Measurements from ENCODE around the gene SNCA.

Gene SNCA

DNA sequence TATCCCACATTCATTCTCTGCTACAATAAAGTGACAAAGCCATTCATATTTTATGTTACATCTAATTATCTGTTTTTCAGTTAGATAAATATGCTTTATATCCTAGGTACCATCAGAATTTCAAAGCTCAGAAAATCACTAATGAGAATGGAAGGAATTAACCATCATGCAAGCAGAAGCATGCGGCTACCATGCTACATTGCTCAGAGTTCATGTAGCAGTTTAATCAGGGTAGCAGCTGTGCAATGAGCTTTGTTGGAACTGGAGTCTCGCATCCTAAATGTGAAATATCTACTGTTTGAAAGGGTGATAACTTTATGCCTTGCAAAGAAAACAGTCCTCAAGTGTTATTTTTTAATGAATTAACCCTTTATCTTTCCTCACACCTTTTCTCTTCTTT, 77.5 kb downstream of the SNCA start:
- H3K4me3 ChIP-seq (ENCODE audit: low read depth, low read length): no peak overlapping the region
- TF ChIP-seq, protein P1, sequence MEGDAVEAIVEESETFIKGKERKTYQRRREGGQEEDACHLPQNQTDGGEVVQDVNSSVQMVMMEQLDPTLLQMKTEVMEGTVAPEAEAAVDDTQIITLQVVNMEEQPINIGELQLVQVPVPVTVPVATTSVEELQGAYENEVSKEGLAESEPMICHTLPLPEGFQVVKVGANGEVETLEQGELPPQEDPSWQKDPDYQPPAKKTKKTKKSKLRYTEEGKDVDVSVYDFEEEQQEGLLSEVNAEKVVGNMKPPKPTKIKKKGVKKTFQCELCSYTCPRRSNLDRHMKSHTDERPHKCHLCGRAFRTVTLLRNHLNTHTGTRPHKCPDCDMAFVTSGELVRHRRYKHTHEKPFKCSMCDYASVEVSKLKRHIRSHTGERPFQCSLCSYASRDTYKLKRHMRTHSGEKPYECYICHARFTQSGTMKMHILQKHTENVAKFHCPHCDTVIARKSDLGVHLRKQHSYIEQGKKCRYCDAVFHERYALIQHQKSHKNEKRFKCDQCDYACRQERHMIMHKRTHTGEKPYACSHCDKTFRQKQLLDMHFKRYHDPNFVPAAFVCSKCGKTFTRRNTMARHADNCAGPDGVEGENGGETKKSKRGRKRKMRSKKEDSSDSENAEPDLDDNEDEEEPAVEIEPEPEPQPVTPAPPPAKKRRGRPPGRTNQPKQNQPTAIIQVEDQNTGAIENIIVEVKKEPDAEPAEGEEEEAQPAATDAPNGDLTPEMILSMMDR (IDR thresholded peaks at IDR 0.05; ENCODE audit: borderline replicate concordance, insufficient read depth, low read depth, low read length): no peak

DNA sequence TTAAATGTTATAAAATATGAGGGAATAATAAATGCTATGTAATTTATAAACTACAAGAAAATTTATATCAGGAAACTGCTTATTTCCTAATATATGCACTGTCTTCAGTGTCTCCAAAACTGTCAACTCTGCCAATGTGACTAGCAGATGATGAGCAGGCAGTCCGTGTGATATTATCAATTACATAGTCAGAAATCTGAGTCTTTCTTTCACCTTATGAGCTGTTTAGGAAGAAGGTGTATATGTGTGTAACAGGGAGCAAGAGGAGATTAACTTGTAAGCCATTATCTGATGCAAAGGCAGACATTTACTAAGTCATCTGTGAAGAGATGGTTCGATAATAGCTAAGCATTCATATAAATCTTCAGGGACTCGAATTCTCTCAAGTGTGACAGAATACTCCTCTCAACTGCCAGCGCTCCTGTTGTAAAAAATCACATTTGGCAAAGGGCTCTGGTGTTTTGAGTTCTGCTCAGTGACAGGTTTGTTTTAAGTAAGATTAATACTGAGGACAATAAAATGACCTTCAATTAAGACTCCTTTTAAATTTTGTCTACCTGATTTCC, 79.7 kb downstream of the SNCA start:
- TF ChIP-seq, protein P1 (IDR thresholded peaks at IDR 0.05; ENCODE audit: borderline replicate concordance, insufficient read depth, low read depth, low read length): no peak
- H3K4me3 ChIP-seq (ENCODE audit: low read depth, low read length): no peak overlapping the region

DNA sequence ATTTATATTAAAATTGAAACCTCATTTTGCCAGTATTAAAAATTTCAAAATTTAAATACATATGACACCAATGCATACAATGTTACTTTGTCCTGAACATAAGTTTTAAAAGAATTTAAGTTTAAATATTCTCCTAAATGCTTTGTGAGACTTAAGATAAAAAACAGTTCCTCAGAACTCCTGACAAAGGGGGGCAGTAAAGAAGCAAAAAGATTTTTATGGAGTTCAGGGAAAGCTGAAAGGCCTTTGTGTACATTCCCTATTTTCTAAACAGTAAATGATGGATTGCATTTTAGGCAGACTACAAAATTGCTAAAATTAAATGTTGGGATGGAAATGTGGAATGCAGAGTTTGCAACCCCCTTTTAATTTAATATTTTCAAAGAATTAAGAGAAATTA, 81.7 kb downstream of the SNCA start:
- TF ChIP-seq, protein P1 (IDR thresholded peaks at IDR 0.05; ENCODE audit: borderline replicate concordance, insufficient read depth, low read depth, low read length): no peak
- H3K4me3 ChIP-seq (ENCODE audit: low read depth, low read length): no peak overlapping the region

DNA sequence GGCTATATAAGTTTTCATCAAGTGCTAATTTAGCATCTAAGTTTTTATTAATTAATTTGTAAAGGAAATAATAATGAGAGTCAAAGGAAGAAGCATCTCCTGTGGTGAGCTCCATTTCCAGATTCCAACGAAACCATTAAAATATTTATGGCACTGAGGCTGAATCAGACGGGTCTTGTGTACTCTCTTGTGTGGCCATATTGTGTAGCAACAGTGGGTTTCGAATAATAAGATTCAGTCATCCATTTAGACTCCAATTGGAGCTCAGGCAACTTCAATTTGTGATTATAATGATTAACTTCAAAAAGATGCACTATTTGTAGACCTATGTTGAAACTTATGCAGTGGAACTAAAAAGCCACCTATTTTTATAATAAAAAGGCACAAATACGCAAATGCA, 82.4 kb downstream of the SNCA start:
- no peak overlapping the region for H3K4me3 ChIP-seq (ENCODE audit: low read depth, low read length)
- TF ChIP-seq, protein P1 (IDR thresholded peaks at IDR 0.05; ENCODE audit: borderline replicate concordance, insufficient read depth, low read depth, low read length): no peak

DNA sequence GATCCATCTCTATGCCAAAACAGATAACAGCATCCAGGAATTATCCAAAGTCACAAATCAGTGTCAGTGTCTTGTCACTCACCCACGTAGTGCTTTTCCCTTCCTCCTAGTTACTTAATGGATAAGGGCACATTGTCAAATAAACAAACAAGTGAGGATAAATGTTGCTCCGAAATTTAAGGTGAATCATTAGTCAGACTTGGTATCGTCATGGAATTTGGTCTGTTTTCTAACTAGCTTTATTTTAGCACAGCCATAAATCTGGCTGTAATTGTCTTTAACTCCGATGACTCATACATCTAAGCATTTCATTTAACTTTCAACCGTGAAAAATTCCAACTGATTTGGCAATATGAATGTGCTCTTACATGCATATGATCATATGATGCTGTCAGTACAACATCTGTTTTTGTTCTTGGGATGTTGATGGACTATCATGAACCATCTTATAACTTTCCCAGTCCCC, 83.3 kb downstream of the SNCA start:
- H3K4me3 ChIP-seq (ENCODE audit: low read depth, low read length): no peak overlapping the region
- TF ChIP-seq, protein P1 (IDR thresholded peaks at IDR 0.05; ENCODE audit: borderline replicate concordance, insufficient read depth, low read depth, low read length): no peak

DNA sequence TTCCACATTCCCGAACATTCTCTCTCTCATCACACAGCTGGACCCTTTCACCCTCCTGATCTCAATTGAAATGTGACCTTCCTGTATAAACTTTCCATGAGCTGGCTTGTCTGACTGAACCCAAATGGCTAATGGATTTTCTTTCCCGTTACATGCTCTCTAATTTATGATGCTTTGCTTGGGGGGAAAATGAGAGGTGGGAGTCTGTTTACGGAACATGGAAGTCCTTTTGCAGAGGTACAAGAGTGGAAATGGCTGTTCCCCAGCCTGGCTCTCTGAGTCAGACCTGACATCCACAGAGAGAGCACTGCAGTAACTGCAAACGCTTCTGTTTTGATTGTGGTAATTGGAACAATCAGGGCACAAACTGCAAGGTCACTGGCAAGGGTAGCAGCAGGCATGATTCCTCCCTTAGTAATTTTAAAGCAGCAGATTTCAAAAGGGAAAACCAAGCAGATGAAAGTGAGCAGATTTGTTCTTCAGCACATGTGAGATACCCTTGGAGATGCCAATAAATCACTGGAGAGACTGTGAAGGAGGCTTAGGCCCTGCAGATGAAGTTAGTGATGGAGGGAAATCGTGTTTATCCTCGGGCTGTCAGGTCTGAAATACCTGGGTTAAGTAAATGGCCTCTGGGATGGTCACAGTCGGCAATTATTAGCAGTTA, 83.9 kb downstream of the SNCA start:
- TF ChIP-seq, protein P1 (IDR thresholded peaks at IDR 0.05; ENCODE audit: borderline replicate concordance, insufficient read depth, low read depth, low read length): no peak
- H3K4me3 ChIP-seq (ENCODE audit: low read depth, low read length): no peak overlapping the region

DNA sequence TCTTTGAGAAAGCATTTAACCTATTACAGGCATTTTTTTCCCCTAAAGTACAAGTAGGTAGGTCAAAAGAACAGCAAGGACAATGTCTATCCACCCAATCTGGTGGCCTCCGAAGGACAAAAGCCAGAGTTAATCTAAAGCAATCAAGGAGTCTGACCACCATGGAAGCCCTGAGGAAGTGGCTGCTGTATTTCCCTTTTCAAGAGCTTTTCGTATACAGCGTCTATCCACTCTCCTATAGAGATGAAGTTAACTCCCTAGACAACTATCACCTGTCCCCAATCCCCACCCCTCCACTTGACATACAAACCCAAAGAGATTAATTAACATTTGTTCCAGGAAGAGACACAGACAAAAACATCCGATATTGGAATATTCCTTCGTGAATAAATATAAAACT, 85.5 kb downstream of the SNCA start:
- H3K4me3 ChIP-seq (ENCODE audit: low read depth, low read length): no peak overlapping the region

More for the DNA sequence above, 85.5 kb downstream of the SNCA start:
- TF ChIP-seq, protein P1 (IDR thresholded peaks at IDR 0.05; ENCODE audit: borderline replicate concordance, insufficient read depth, low read depth, low read length): no peak

Data from GM12875 (cell line).